Neutrophil (primary cell): ENCODE results near the gene TGM5.

Source experiments
- H3K27ac ChIP-seq: fragments of 200-600 bp; sonication (generic); 2 replicates; pipeline ENCODE4 v1.5.1; 2016; ENCODE audit warnings: mild to moderate bottlenecking, moderate library complexity
- H3K27me3 ChIP-seq: fragments of 200-600 bp; sonication (generic); 2 replicates; pipeline ENCODE4 v1.6.0; 2016; ENCODE audit warnings: mild to moderate bottlenecking
- H3K36me3 ChIP-seq: fragments of 200-600 bp; sonication (generic); 2 replicates; pipeline ENCODE4 v1.5.1; 2017
- H3K4me1 ChIP-seq, 2 experiments: fragments of 200-600 bp in 1 of 2; sonication (generic) in 1 of 2; 1 replicate in 1 of 2; 2 replicates in 1 of 2; pipeline versions ENCODE4 v1.5.1 to v1.6.1; 2013 to 2016; ENCODE audit warnings: low read depth in 1 of 2, low read length in 1 of 2, mild to moderate bottlenecking in 1 of 2, moderate library complexity in 1 of 2; ENCODE audit not compliant: control insufficient read depth in 1 of 2, insufficient read depth in 1 of 2
- H3K4me3 ChIP-seq, 2 experiments: fragments of 200-600 bp in 1 of 2; sonication (generic) in 1 of 2; 1 replicate in 1 of 2; 2 replicates in 1 of 2; pipeline ENCODE4 v1.5.1; 2013 to 2016; ENCODE audit warnings: low read depth in 1 of 2, low read length in 1 of 2, mild to moderate bottlenecking in 1 of 2, moderate library complexity in 1 of 2
- H3K9me3 ChIP-seq: fragments of 200-600 bp; sonication (generic); 2 replicates; pipeline ENCODE4 v1.5.1; 2016
- CTCF ChIP-seq: fragments of 200-600 bp; sonication (generic); IDR thresholded peaks from 2 replicates; pipeline ENCODE4 v1.5.1; 2016; ENCODE audit warnings: antibody characterized with exemption

TGM5 gene

GRCh38 chr15:43266834-43267233 is at the start of gene TGM5:
TGM5 (minus strand) TSS chr15:43266928; CDS start chr15:43266849, 79 bp downstream.
- Histone ChIP-seq H3K9me3 (no peaks in the 10 kb centered on the region), H3K36me3 (no peaks in the 10 kb centered on the region), H3K4me1 (peaks cover 47 to 55% of the 10 kb centered on the region in 2 experiments), H3K27ac (peak within 1 kb of the TSS; percentile 31), H3K27me3 (no peaks in the 10 kb centered on the region), H3K4me3 (no peak within 1 kb of the TSS)
- TF ChIP-seq CTCF: no peak

GRCh38 chr15:43314171-43314570 is 47.4 kb upstream of the TGM5 start:
- Histone ChIP-seq H3K27ac (no peak overlapping the region), H3K4me3 (no peak overlapping the region), H3K9me3 (no peaks in the 10 kb centered on the region), H3K36me3 (no peaks in the 10 kb centered on the region), H3K4me1 (peaks cover 0 to 5% of the 10 kb centered on the region in 2 experiments), H3K27me3 (peaks cover 46% of the 10 kb centered on the region)
- no peak for TF ChIP-seq CTCF

- no peak for TF ChIP-seq CTCF
- Histone ChIP-seq H3K27ac (no peak overlapping the region), H3K9me3 (no peaks in the 10 kb centered on the region), H3K4me1 (peaks cover 0 to 5% of the 10 kb centered on the region in 2 experiments), H3K27me3 (peaks cover 54% of the 10 kb centered on the region), H3K36me3 (no peaks in the 10 kb centered on the region), H3K4me3 (no peak overlapping the region)
Observed at GRCh38 chr15:43312378-43312777, 45.6 kb upstream of the TGM5 start.

GRCh38 chr15:43302205-43302817 is 35.6 kb upstream of the TGM5 start, which contains the start of gene TGM7:
TGM7 (minus strand) TSS chr15:43302255.
- no peak within 1 kb of the TSS for H3K27ac ChIP-seq
- no peaks in the 10 kb centered on the region for H3K36me3 ChIP-seq
- H3K9me3 ChIP-seq: no peaks in the 10 kb centered on the region
- H3K27me3 ChIP-seq: peaks cover 42% of the 10 kb centered on the region
- H3K4me1 ChIP-seq: no peaks in the 10 kb centered on the region
- no peak within 1 kb of the TSS for H3K4me3 ChIP-seq
- no peak for TF ChIP-seq CTCF

GRCh38 chr15:43299884-43300283 is 33.2 kb upstream of the TGM5 start:
- Histone ChIP-seq H3K27me3 (peaks cover 27% of the 10 kb centered on the region), H3K9me3 (no peaks in the 10 kb centered on the region), H3K36me3 (no peaks in the 10 kb centered on the region), H3K4me1 (no peaks in the 10 kb centered on the region), H3K4me3 (no peak overlapping the region), H3K27ac (no peak overlapping the region)
- no peak for TF ChIP-seq CTCF
